PFSK-1 (cell line): ENCODE results near the gene DHRS9.

ENCODE experiments used
- FOXP2 ChIP-seq: optimal IDR thresholded peaks from 2 replicates; pipeline ENCODE3; 2011; ENCODE audit warnings: borderline replicate concordance, control low read depth, inconsistent platforms; ENCODE audit not compliant: insufficient read depth; ENCODE audit errors: extremely low read length, extremely low read depth
- POLR2AphosphoS5 ChIP-seq: IDR thresholded peaks from 2 replicates; pipeline ENCODE4 v1.6.1; 2012; ENCODE audit warnings: low read depth, mild to moderate bottlenecking, control low read depth, low read length, moderate library complexity
- SIN3A ChIP-seq: IDR thresholded peaks from 2 replicates; pipeline ENCODE4 v1.6.1; 2012; ENCODE audit warnings: mild to moderate bottlenecking, low read length, moderate library complexity, borderline replicate concordance; ENCODE audit not compliant: insufficient read depth
- TAF1 ChIP-seq: IDR thresholded peaks from 2 replicates; pipeline ENCODE4 v1.6.1; 2012; ENCODE audit warnings: low read length, control low read depth, borderline replicate concordance; ENCODE audit not compliant: insufficient read depth
- TF ChIP-seq, protein P1 (sequence below), 2 experiments: IDR thresholded peaks; 2 replicates each; pipeline versions ENCODE4 v1.6.1 to v1.8.0; 2011 to 2012; ENCODE audit warnings: low read depth in 2 of 2, low read length in 2 of 2, control low read depth in 1 of 2, inconsistent platforms in 1 of 2, mild to moderate bottlenecking in 1 of 2, moderate library complexity in 1 of 2; ENCODE audit not compliant: insufficient read depth in 1 of 2

Gene DHRS9

DNA sequence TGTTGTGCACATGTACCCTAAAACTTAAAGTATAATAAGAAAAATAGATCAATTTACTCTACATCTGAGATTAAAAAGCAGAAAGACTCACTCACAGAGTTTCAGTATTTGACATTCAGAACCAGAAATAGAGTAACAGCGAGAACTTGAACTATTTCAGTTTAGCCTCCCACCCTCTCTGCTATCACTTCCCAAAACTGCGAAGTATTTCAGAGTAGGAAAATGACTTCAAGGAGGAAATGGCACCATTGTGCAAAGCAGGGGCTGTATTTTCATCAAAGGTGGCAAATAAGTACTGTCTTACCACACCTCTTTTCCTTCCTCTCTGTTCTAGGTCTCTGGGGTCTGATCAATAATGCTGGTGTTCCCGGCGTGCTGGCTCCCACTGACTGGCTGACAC lies 13.6 kb downstream of the DHRS9 start:
- no peak for TF ChIP-seq POLR2AphosphoS5
- TF ChIP-seq SIN3A: no peak
- TF ChIP-seq TAF1: no peak
- TF ChIP-seq, protein P1, sequence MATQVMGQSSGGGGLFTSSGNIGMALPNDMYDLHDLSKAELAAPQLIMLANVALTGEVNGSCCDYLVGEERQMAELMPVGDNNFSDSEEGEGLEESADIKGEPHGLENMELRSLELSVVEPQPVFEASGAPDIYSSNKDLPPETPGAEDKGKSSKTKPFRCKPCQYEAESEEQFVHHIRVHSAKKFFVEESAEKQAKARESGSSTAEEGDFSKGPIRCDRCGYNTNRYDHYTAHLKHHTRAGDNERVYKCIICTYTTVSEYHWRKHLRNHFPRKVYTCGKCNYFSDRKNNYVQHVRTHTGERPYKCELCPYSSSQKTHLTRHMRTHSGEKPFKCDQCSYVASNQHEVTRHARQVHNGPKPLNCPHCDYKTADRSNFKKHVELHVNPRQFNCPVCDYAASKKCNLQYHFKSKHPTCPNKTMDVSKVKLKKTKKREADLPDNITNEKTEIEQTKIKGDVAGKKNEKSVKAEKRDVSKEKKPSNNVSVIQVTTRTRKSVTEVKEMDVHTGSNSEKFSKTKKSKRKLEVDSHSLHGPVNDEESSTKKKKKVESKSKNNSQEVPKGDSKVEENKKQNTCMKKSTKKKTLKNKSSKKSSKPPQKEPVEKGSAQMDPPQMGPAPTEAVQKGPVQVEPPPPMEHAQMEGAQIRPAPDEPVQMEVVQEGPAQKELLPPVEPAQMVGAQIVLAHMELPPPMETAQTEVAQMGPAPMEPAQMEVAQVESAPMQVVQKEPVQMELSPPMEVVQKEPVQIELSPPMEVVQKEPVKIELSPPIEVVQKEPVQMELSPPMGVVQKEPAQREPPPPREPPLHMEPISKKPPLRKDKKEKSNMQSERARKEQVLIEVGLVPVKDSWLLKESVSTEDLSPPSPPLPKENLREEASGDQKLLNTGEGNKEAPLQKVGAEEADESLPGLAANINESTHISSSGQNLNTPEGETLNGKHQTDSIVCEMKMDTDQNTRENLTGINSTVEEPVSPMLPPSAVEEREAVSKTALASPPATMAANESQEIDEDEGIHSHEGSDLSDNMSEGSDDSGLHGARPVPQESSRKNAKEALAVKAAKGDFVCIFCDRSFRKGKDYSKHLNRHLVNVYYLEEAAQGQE (IDR thresholded peaks at IDR 0.05; ENCODE audit: insufficient read depth in 1 of 2, low read depth in 2 of 2, low read length in 2 of 2): no peak
- no peak for TF ChIP-seq FOXP2

DNA sequence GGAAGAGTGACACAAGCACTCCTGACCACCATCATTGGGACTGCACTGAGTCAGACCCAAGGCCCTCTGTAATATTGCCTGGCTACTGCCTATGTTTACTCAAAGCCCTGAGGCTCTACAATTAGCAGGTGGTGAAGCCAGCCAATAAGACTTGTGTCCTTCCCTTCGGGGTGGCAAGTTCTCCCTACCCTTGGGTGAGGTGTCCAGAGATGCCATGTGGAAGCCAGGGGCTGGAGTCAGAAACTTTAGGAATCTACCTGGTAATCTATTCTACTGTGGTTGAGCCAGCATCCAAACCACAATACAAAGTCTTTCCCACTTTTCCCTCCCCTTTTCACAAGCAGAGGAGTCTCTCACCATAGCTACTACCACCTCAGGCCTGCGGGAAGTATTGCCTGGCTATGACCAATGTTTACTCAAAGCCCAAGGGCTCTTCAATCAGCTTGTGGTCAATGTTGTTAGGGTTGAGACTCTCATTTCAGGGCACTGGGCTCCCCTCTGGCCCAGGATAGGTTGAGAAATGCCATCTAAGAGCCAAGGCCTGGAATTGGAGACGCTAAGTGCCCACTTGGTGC lies 17.6 kb downstream of the DHRS9 start:
- no peak for TF ChIP-seq FOXP2
- TF ChIP-seq SIN3A: no peak
- TF ChIP-seq TAF1: no peak

DNA sequence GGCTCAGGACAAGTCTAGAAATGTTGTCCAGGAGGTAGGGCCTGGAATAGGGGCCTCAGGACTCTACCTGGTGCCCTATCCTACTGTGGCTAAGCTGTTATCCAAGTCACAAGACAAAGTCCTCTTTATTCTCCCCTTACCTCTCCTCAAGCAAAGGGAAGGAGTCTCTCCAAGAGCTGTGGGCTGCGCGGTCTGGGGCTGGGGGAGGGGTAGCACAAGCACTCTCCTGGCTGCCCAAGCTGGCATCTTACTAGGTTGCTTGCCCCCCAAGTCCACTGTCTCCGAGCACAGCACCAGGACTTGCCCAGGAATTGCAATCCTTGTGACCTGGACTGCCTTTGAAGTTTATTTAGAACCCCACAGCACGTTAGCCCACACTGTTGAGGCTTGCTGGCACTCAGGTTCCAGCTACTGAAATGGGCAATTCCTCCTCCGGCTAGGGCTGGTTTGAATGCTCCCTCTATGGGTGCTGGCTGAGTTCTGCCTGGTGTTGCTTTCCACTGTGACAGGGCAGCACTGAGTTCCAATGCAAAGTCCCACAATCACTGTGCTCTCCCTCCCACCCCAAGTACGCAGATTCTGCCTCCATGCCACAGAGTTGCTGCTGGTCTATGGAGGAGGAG lies 18.5 kb downstream of the DHRS9 start:
- TF ChIP-seq TAF1 (no peak), POLR2AphosphoS5 (no peak), FOXP2 (no peak), SIN3A (no peak)
- TF ChIP-seq, protein P1 (IDR thresholded peaks at IDR 0.05; ENCODE audit: insufficient read depth in 1 of 2, low read depth in 2 of 2, low read length in 2 of 2): no peak

DNA sequence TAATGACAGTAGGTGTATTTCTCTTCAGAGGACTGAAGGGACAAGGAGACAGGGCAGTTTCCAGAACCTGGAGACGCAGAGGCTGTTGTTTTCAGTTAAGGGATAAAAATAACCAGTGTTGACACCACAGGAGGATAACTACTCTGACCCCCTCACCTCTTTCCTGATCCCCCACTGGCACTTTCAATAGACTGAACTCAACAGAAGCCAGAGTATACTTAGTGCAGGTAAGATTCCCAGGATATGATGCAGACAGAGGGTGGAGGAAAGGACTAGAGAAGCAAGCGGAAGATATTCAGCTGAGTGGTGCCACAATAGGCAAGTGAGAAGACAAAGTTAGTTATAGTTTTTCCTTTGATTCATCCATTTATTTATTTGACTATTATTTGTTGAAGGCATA lies 19.8 kb downstream of the DHRS9 start:
- TF ChIP-seq SIN3A: no peak
- TF ChIP-seq FOXP2: no peak
- TF ChIP-seq, protein P1 (IDR thresholded peaks at IDR 0.05; ENCODE audit: insufficient read depth in 1 of 2, low read depth in 2 of 2, low read length in 2 of 2): no peak
- TF ChIP-seq TAF1: no peak
- TF ChIP-seq POLR2AphosphoS5: no peak

DNA sequence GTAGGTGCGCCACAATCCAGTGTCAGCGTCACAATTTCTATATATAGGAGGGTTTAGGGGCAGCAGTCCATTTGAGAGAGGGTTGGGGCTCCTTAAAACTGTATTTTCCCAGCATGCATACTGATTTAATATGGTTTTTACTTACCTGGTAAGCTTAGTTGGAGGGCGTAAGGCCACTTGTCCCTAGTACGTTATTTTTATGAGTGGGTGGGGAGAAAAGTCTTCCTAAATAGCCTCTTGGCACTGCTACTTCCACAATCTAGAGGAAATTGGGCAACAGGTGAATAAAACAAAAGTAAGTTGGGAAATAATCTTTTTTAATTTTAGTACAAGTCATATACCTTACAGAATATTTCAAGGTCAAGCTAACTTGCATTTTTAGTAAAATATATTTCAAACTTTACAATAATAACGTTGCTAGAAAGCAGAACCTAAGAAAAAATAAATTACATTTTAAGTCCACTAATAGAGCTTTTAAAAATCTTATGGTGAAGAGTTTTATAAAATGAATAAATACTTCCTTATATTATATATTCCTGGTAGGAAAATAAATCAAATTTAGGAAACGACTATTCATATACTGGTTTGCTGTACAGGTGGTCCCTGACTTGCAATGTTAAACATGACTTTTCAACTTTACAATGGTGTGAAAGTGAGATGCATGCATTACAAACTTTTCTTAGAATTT lies 20.9 kb downstream of the DHRS9 start:
- TF ChIP-seq TAF1 (no peak), SIN3A (no peak), POLR2AphosphoS5 (no peak), FOXP2 (no peak)

DNA sequence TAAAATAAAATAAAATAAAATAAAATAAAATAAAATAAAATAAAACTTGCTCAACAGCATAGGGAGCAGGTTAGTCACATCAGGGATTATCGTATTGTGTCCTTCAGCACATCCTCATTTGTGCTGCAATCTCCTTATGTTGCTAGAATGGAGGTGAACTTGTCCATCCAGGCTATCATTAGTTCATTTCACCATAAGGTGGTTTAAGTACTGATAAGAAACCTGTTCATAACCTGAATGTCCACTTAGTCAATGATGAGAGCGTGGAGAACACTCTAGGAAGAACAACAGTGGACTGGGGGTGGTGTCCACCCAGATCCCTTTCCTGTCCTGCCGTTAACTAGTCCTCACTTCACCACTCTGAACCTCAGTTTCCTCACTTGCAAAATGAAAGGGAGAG lies 21.9 kb downstream of the DHRS9 start:
- TF ChIP-seq POLR2AphosphoS5: no peak
- no peak for TF ChIP-seq FOXP2
- TF ChIP-seq SIN3A: no peak
- TF ChIP-seq TAF1: no peak
- TF ChIP-seq, protein P1 (IDR thresholded peaks at IDR 0.05; ENCODE audit: insufficient read depth in 1 of 2, low read depth in 2 of 2, low read length in 2 of 2): no peak
